ENCODE measurements around the gene DEGS2.

DEGS2 gene

DNA sequence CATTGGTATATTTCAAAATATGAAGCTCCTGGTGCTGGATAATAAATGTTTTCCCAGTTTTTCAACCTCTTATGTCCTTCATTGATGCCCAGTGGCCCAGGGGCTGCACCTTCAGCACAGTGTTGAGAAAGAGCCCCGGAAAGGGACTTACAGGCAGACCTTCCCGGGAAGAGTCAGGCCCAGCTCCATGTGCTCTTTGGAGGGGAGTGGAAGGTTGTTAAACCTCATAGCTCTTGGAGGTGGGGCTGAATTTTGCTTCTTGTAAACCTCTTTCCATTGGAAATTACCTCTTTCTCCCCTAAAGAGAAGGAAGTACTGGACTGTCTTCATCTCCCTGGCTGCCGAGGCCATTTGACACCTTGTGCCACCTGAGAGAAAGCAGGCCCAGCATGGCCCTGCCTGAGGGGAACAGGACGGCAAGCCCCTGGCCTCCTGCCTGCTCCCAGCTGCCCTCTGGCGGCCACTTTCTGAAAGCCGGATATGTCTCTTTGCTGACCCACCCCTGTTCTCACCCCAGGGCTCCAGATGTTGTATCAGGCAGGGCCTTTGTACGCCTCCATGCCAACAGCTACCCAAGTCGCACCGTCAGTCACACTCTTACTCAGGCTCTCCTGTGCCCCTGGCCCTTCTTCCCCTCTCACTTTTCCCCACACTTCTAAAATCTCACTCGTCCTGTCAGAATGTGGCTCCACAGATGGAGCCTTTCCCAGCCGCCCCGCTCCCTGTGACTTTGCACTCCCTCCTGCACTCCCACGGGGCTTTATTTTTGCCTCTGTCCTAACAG is 51.2 kb downstream of the DEGS2 start:
- DNase-seq, result peak; percentile 87

DNA sequence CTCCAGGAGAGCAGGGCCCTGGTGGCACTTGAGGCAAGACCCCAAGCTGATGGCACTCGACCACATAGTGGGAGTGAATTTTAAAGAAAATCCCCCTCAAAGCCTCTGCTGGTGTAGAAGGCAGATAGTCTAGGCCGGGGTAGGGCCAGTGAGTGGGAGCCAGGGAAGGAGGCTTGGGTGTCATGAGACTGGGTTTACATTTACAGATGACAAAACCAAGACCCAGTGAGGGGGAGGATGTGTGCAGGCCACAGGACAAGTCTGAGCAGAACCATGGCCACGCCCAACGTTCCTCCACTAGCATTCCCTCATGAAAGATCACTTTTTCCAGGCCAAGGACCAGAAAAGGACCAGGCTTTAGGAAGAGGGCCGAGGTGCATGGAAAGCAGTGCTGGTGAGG is 52.2 kb downstream of the DEGS2 start:
- no peak for DNase-seq

DNA sequence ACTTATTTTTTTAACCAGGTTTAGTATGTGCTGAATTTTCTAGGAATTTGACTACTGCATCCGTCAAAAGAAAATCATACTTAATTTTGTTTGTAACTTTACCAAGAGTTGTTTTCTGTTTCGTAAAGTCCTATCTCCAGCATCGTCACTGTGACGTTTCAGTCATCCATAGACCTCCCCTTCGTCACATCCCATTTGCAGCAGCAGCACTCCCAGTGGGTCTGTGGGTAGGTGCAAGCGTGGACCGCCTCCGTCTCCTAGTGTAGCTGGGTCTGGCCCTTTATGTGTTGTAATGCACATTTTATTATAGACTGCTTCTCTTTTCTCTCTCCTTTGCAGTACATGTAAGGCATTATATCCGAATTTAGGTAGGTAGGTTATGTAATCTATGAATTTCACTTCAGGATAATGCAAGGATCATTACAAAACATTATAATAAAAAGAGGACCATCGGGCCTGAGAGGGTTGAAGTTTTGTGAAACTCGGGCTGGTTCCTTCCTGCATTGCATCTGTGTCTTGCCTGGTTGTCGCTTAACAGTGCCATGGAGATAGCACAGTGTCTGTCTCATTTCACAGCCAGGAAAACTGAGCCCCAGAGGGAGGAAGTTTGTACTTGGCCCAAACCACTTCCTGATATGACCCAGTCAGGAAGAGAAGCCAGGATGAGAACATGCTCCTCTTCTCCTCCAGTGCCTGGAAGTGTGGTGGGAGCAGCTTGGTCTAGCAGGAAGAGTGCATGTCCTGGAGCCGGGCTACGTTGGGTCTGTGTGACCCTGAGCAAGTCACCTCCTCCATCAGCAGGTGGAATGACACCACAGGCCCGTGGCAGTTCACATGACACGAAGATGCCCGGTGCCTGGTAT is 53.0 kb downstream of the DEGS2 start:
- DNase-seq, result peak; percentile 60

DNA sequence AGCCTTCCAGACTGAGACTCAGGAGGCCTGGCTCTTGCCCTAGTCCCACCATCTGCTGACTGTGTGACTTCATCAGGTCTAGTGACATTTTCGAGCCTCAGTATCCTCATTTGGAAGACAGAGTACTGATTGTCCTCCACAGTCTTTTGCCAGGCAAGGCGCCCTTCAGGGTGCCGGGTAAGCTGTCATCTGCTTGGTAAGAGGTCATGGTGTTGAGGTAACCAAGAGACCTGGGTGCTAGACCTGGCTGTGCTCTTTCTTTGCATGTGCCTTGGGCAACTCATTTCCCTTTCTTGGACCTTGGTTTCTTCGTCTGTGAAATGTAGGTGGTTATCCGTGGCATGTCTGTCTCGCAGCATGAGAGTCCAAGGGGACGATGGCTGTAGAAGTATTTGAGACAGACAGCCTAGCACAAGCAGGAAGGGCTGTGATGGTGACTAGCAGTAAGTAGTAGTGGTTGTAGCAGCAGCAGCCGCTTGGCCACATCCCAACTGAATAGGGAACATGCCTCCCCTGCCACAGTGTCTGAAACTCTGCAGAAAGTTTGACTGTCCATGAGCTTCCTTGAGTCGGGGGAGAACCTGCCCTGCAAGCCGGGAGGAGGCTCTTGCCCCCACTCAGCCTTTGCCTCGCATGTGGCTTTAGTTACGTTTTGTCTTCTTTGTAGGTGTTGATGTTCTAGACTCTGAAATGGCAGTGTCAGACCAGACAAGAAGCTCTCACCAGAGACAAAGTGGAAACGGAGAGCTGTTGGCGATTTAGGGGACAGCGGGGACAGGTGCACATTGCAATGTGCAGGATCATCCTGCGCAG is 53.9 kb downstream of the DEGS2 start:
- DNase-seq, result no peak

DNA sequence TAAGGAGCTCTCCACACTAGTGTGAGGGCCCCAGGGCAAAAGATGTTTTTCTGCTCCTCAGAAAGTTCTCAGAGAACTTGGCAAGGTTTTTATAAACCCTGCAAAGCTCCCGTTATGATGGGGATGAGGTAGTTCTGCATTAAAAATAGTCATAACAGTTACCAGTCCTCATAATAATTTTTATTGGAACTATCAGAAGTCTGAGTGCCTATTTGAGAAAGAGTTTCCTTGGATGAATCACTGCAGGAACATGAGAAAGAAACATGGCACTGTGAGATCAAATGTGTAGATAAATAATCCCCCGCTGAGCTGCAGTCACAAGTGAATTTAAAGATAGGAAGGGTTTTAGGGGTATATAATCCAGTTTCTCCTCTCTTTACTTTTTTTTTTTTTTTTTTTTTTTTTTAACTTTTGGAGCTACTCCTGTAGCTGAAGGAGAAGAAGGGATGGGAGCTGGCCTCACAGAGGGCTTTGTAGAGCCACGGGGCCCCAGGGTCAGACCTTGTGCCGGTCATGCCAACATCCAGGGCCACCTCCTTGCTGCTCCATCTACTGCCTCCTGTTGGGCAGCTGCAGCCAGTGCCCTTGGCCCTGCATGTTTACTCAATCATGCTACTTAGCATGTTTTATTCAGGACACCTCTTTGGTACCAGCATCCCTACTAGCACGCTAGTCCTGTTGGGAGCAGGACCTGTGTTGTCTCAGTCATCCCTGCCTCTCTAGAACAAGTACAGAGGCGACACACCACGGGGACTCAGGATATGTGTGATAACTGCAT is 54.7 kb downstream of the DEGS2 start:
- peak; percentile 22 for DNase-seq

DNA sequence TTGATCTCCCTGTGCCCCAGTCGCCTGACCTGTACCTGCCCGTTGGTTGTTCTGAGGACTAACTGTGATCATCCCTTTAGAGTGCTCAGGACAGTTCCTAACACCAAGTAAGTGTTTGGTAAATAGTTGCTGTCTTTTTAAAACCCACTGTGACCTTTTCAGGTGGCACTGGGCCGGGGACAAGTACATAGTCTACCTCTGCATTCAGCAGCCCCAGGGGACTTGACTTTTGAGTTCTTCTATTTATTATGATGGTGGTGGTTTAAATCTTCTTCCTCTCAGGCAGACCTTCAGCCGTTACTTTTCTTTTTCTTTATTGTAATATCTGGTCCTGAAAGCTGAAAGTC is 55.5 kb downstream of the DEGS2 start:
- no peak for DNase-seq

DNA sequence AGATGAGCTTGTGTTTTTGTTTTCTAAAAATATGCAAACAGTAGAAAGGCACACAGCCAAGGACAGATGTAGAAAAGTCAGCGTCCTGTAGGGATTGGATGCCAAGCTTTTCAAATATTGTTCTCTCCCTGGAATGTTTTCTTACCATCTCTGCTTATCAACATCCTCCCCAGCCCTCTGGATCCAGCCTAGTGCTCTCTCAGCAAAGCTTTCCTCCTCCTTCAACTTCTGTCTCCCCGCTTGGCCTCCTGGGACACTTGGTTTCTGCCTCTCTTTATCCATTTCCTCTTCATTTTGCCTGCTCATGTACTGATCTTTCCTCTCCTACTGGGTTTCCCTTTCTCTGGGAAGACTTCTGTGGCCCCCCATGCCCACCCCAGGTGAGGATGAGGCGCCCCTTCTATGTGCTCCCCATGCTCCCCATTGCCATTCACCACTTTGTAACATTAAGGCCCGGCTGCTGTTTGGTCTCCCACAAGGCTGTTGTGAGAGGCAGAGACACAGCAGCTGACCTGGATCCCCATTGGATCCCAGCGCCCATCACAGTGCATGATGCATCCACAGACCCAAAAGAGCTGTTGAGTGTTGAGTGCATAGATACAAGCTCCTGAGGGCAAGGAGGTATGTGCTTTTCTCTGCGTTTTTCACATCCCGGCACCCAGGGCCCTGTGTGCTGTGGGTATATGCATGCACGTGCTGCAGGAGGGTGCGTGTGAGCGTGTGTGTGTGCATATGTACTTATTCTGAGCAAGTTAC is 56.0 kb downstream of the DEGS2 start:
- no peak for DNase-seq

DNA sequence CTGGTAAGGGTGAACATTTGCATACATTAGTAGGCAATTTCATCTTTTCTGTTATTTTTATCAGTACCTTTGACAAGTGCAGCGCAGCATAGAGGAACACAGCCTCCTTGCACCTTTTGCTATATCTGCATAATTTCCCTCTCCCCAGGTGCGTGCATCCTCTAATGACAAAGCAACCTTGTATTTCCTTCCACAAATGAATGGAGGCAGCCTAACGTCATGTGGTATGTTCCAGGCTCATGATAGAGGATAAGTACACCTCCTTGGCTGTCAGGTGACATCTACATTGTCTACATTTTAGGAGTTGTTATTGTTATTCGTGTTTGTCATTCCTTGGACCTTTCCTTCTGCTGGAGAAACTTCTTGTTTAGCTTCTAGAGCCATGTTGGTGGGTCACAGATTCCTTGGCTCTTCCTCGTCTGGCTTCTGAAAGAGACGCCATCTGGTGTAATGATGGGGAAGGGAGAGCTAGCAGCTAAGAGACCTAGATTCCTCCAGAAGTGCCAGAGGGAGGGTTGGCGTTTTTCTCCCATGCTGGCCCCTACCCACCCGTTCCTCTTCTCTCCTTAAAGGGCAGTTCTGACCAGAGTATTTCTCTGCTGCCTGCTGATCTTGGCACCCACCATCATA is 57.2 kb downstream of the DEGS2 start:
- DNase-seq, result no peak

DNA sequence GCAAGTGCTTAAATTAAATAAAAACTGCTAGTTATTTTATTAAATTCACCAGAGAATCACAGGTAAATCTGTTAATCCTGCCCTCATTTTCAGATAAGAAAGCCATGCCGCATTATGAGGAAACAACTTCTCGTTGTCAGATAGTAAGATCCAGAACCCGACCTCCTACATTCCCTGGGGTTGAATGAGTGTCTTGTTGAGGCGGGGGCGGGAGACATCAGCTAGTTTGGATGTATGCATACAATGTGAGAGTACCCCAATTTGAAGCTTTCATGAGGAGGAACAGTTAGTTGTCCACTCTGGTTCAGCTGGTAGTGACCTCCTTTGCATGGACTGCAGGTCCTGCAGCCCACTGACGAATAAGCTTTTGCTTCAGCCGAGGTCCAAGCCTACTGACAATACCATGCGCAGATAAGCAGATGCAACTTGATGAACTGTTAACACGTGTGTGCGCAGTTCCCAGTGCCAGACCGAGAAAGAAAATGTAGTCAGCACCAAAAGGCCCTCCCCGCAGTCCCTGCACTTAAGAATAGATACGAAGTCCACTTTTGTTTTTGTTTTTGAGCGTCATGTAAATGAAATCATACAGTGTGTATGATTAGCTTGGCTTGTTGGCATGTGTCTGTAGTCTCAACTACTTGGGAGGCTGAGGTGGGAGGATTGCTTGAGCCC is 59.3 kb downstream of the DEGS2 start:
- DNase-seq, result no peak

DNA sequence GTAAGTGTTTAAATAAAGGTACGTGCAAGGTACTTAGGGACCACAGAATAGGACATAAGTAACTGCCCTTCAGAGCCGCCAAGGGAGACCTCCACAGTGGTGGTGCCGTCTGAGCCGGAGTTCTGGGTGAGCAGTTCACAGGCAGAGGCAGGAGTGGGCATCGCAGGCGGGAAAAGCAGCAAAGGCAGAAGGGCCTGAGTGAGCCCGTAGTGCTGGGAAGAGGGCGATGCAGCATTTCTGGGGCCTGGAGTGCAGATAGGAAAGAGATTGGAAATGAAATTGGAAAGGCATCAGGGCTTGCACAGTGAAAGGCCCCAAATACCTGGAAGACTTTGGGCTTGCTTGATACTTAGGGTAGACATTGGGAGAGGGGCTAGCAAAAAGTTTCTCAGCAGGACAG is 61.3 kb downstream of the DEGS2 start:
- no peak for DNase-seq

DNA sequence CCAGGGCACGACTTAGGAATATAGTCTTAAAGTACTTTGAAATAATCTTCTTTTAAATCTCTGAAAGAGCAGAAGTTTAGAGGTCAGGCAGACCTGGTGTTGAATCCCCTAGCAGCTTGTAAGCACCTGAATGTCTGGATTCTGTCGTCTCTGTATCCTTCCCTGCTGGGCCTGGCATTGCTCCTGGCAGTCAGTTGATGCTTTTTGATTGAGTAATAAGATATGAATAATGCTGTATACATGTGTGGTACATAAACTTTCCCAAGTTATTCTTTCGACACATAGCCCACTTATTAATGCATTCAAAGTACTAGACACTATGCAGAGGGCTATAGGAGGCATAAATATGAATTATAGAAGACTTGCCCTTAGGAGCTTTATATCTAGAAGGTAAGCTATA is 62.8 kb downstream of the DEGS2 start:
- DNase-seq, result no peak

All from CD4-positive, alpha-beta T cell treated with Interleukin-21 for 1 hour (primary cell).